Measurements from ENCODE around the gene MLYCD. TPM values are rescaled to one million over a fixed set of nuclear protein-coding genes. Genes with fewer than 3 reads are reported as not detected.

MLYCD gene
- total and polyA plus RNA-seq, 4 donors: 4.1 to 7.7 (median 4.8) TPM

- H3K27me3 ChIP-seq (ENCODE audit: control insufficient read depth, insufficient read depth, low read length): no peaks in the 10 kb centered on the region
- 81% methylated on average over 11 of the region's 21 CpGs for WGBS (ENCODE audit: insufficient coverage)
- DNase-seq (ENCODE audit: low read depth in 4 of 6, low spot score in 6 of 6): no peak
- peaks cover 7% of the 10 kb centered on the region for H3K4me1 ChIP-seq (ENCODE audit: control insufficient read depth, insufficient read depth, low read length)
- no peaks in the 10 kb centered on the region for H3K9me3 ChIP-seq (ENCODE audit: control insufficient read depth, insufficient read depth, low read length)
- H3K4me3 ChIP-seq (ENCODE audit: low read depth, low read length): no peak overlapping the region
- no peak overlapping the region for H3K27ac ChIP-seq (ENCODE audit: low read depth, low read length)
- H3K36me3 ChIP-seq (ENCODE audit: control insufficient read depth, insufficient read depth, low read length): peaks cover 15% of the 10 kb centered on the region
These were observed 60.1 kb downstream of the MLYCD start for GRCh38 chr16:83958846-83959565.

- Histone ChIP-seq H3K9me3 (ENCODE audit: control insufficient read depth, insufficient read depth, low read length) (no peaks in the 10 kb centered on the region), H3K36me3 (ENCODE audit: control insufficient read depth, insufficient read depth, low read length) (peaks cover 15% of the 10 kb centered on the region), H3K4me1 (ENCODE audit: control insufficient read depth, insufficient read depth, low read length) (peaks cover 7% of the 10 kb centered on the region), H3K4me3 (ENCODE audit: low read depth, low read length) (no peak overlapping the region), H3K27ac (ENCODE audit: low read depth, low read length) (no peak overlapping the region), H3K27me3 (ENCODE audit: control insufficient read depth, insufficient read depth, low read length) (no peaks in the 10 kb centered on the region)
- no peak for DNase-seq (ENCODE audit: low read depth in 4 of 6, low spot score in 6 of 6)
- 83% methylated on average over 6 of the region's 12 CpGs for WGBS (ENCODE audit: insufficient coverage)
These were observed 60.9 kb downstream of the MLYCD start for GRCh38 chr16:83959656-83960434.

GRCh38 chr16:83960521-83961249 lies 61.8 kb downstream of the MLYCD start:
- Histone ChIP-seq H3K4me1 (ENCODE audit: control insufficient read depth, insufficient read depth, low read length) (peaks cover 7% of the 10 kb centered on the region), H3K9me3 (ENCODE audit: control insufficient read depth, insufficient read depth, low read length) (no peaks in the 10 kb centered on the region), H3K27ac (ENCODE audit: low read depth, low read length) (no peak overlapping the region), H3K27me3 (ENCODE audit: control insufficient read depth, insufficient read depth, low read length) (no peaks in the 10 kb centered on the region), H3K36me3 (ENCODE audit: control insufficient read depth, insufficient read depth, low read length) (peaks cover 22% of the 10 kb centered on the region), H3K4me3 (ENCODE audit: low read depth, low read length) (no peak overlapping the region)
- no peak for DNase-seq (ENCODE audit: low read depth in 4 of 6, low spot score in 6 of 6)
- 93% methylated on average over 26 of the region's 29 CpGs for WGBS (ENCODE audit: insufficient coverage)

GRCh38 chr16:83961591-83961990 lies 62.7 kb downstream of the MLYCD start:
- H3K27me3 ChIP-seq (ENCODE audit: control insufficient read depth, insufficient read depth, low read length): no peaks in the 10 kb centered on the region
- H3K36me3 ChIP-seq (ENCODE audit: control insufficient read depth, insufficient read depth, low read length): peaks cover 25% of the 10 kb centered on the region
- 63% methylated on average over 3 of the region's 5 CpGs for WGBS (ENCODE audit: insufficient coverage)
- peaks cover 7% of the 10 kb centered on the region for H3K4me1 ChIP-seq (ENCODE audit: control insufficient read depth, insufficient read depth, low read length)
- H3K9me3 ChIP-seq (ENCODE audit: control insufficient read depth, insufficient read depth, low read length): no peaks in the 10 kb centered on the region
- no peak for DNase-seq (ENCODE audit: low read depth in 4 of 6, low spot score in 6 of 6)
- no peak overlapping the region for H3K27ac ChIP-seq (ENCODE audit: low read depth, low read length)
- no peak overlapping the region for H3K4me3 ChIP-seq (ENCODE audit: low read depth, low read length)

- peaks cover 25% of the 10 kb centered on the region for H3K36me3 ChIP-seq (ENCODE audit: control insufficient read depth, insufficient read depth, low read length)
- no peaks in the 10 kb centered on the region for H3K27me3 ChIP-seq (ENCODE audit: control insufficient read depth, insufficient read depth, low read length)
- H3K27ac ChIP-seq (ENCODE audit: low read depth, low read length): no peak overlapping the region
- H3K4me3 ChIP-seq (ENCODE audit: low read depth, low read length): no peak overlapping the region
- WGBS (ENCODE audit: insufficient coverage): 76% methylated on average over 21 of the region's 22 CpGs
- no peak for DNase-seq (ENCODE audit: low read depth in 4 of 6, low spot score in 6 of 6)
- peaks cover 2% of the 10 kb centered on the region for H3K4me1 ChIP-seq (ENCODE audit: control insufficient read depth, insufficient read depth, low read length)
- no peaks in the 10 kb centered on the region for H3K9me3 ChIP-seq (ENCODE audit: control insufficient read depth, insufficient read depth, low read length)
These were observed 64.6 kb downstream of the MLYCD start for GRCh38 chr16:83963277-83964119.

GRCh38 chr16:83964684-83965443 lies 65.9 kb downstream of the MLYCD start:
- Histone ChIP-seq H3K4me1 (ENCODE audit: control insufficient read depth, insufficient read depth, low read length) (peaks cover 12% of the 10 kb centered on the region), H3K36me3 (ENCODE audit: control insufficient read depth, insufficient read depth, low read length) (peaks cover 22% of the 10 kb centered on the region), H3K27me3 (ENCODE audit: control insufficient read depth, insufficient read depth, low read length) (peaks cover 2% of the 10 kb centered on the region), H3K9me3 (ENCODE audit: control insufficient read depth, insufficient read depth, low read length) (no peaks in the 10 kb centered on the region), H3K4me3 (ENCODE audit: low read depth, low read length) (no peak overlapping the region), H3K27ac (ENCODE audit: low read depth, low read length) (no peak overlapping the region)
- WGBS (ENCODE audit: insufficient coverage): 91% methylated on average over 24 of the region's 26 CpGs
- no peak for DNase-seq (ENCODE audit: low read depth in 4 of 6, low spot score in 6 of 6)

GRCh38 chr16:83965444-83966152 lies 66.7 kb downstream of the MLYCD start:
- peaks cover 2% of the 10 kb centered on the region for H3K27me3 ChIP-seq (ENCODE audit: control insufficient read depth, insufficient read depth, low read length)
- peaks cover 19% of the 10 kb centered on the region for H3K4me1 ChIP-seq (ENCODE audit: control insufficient read depth, insufficient read depth, low read length)
- no peak overlapping the region for H3K27ac ChIP-seq (ENCODE audit: low read depth, low read length)
- no peak overlapping the region for H3K4me3 ChIP-seq (ENCODE audit: low read depth, low read length)
- DNase-seq (ENCODE audit: low read depth in 4 of 6, low spot score in 6 of 6): no peak
- no peaks in the 10 kb centered on the region for H3K9me3 ChIP-seq (ENCODE audit: control insufficient read depth, insufficient read depth, low read length)
- H3K36me3 ChIP-seq (ENCODE audit: control insufficient read depth, insufficient read depth, low read length): peaks cover 17% of the 10 kb centered on the region
- WGBS (ENCODE audit: insufficient coverage): 95% methylated on average over 36 of the region's 36 CpGs

- H3K27ac ChIP-seq (ENCODE audit: low read depth, low read length): no peak overlapping the region
- H3K27me3 ChIP-seq (ENCODE audit: control insufficient read depth, insufficient read depth, low read length): peaks cover 2% of the 10 kb centered on the region
- H3K4me3 ChIP-seq (ENCODE audit: low read depth, low read length): no peak overlapping the region
- peaks cover 21% of the 10 kb centered on the region for H3K4me1 ChIP-seq (ENCODE audit: control insufficient read depth, insufficient read depth, low read length)
- peaks cover 14% of the 10 kb centered on the region for H3K36me3 ChIP-seq (ENCODE audit: control insufficient read depth, insufficient read depth, low read length)
- WGBS (ENCODE audit: insufficient coverage): 87% methylated on average over 13 of the region's 13 CpGs
- H3K9me3 ChIP-seq (ENCODE audit: control insufficient read depth, insufficient read depth, low read length): no peaks in the 10 kb centered on the region
- no peak for DNase-seq (ENCODE audit: low read depth in 4 of 6, low spot score in 6 of 6)
These were observed 67.3 kb downstream of the MLYCD start for GRCh38 chr16:83966153-83966696.

All from spinal cord (tissue), 10 donors.